Trophoblast cell (in vitro differentiated cells and primary cell): ENCODE results near the gene CBX8.

Experiments
- DNase-seq, 2 donors: peaks; one replicate each; pipeline ENCODE4 v3.0.0-alpha.2; 2016
- H2AFZ ChIP-seq: 2 replicates; pipeline ENCODE4 v1.6.1; 2013; ENCODE audit warnings: low read length, moderate library complexity, mild to moderate bottlenecking; ENCODE audit not compliant: insufficient read depth, poor library complexity
- H2AK5ac ChIP-seq: 2 replicates; pipeline ENCODE4 v1.6.1; 2013; ENCODE audit warnings: mild to moderate bottlenecking, low read length
- H2BK120ac ChIP-seq: 2 replicates; pipeline ENCODE4 v1.6.1; 2013; ENCODE audit warnings: low read length, mild to moderate bottlenecking, moderate library complexity; ENCODE audit not compliant: insufficient read depth, poor library complexity
- H2BK12ac ChIP-seq: 2 replicates; pipeline ENCODE4 v1.6.1; 2013; ENCODE audit warnings: mild to moderate bottlenecking, low read length, moderate library complexity
- H2BK5ac ChIP-seq: 2 replicates; pipeline ENCODE4 v1.6.1; 2013; ENCODE audit warnings: low read length, low read depth, moderate library complexity, mild to moderate bottlenecking; ENCODE audit not compliant: poor library complexity
- H3K14ac ChIP-seq: 2 replicates; pipeline ENCODE4 v1.6.1; 2013; ENCODE audit warnings: mild to moderate bottlenecking, low read length
- H3K18ac ChIP-seq: 2 replicates; pipeline ENCODE4 v1.6.1; 2013; ENCODE audit warnings: mild to moderate bottlenecking, low read length
- H3K23ac ChIP-seq: 2 replicates; pipeline ENCODE4 v1.6.1; 2013; ENCODE audit warnings: low read length
- H3K27ac ChIP-seq: 2 replicates; pipeline ENCODE4 v1.5.1; 2013; ENCODE audit warnings: low read depth, mild to moderate bottlenecking, inconsistent platforms, low read length, moderate library complexity
- H3K27me3 ChIP-seq: 2 replicates; pipeline ENCODE4 v1.6.1; 2013; ENCODE audit warnings: inconsistent platforms, mild to moderate bottlenecking, low read length, moderate library complexity; ENCODE audit not compliant: insufficient read depth
- H3K36me3 ChIP-seq, 2 experiments: 1 replicate in 1 of 2; 2 replicates in 1 of 2; pipeline ENCODE4 v1.6.1; 2013; ENCODE audit warnings: low read length in 2 of 2, mild to moderate bottlenecking in 2 of 2, moderate library complexity in 1 of 2; ENCODE audit not compliant: insufficient read depth in 2 of 2, control insufficient read depth in 1 of 2
- H3K4ac ChIP-seq: 2 replicates; pipeline ENCODE4 v1.6.1; 2013; ENCODE audit warnings: low read depth, mild to moderate bottlenecking, low read length, moderate library complexity
- H3K4me1 ChIP-seq, 2 experiments: 1 replicate in 1 of 2; 2 replicates in 1 of 2; pipeline ENCODE4 v1.6.1; 2013; ENCODE audit warnings: low read length in 2 of 2, mild to moderate bottlenecking in 2 of 2, moderate library complexity in 1 of 2; ENCODE audit not compliant: insufficient read depth in 2 of 2, control insufficient read depth in 1 of 2
- H3K4me2 ChIP-seq: 2 replicates; pipeline ENCODE4 v1.6.1; 2013; ENCODE audit warnings: inconsistent platforms, mild to moderate bottlenecking, low read length, moderate library complexity
- H3K4me3 ChIP-seq: 2 replicates; pipeline ENCODE4 v1.5.1; 2013; ENCODE audit warnings: mild to moderate bottlenecking, low read depth, low read length, inconsistent platforms
- H3K79me1 ChIP-seq: one replicate; pipeline ENCODE4 v1.6.1; 2013; ENCODE audit warnings: low read length
- H3K79me2 ChIP-seq: 2 replicates; pipeline ENCODE4 v1.6.1; 2013; ENCODE audit warnings: low read length, mild to moderate bottlenecking; ENCODE audit not compliant: control insufficient read depth, insufficient read depth, poor library complexity
- H3K9ac ChIP-seq: 2 replicates; pipeline ENCODE4 v1.6.1; 2013; ENCODE audit warnings: mild to moderate bottlenecking, low read length
- H3K9me3 ChIP-seq: 2 replicates; pipeline ENCODE4 v1.6.1; 2013; ENCODE audit warnings: low read depth, mild to moderate bottlenecking, control low read depth, inconsistent platforms, low read length; ENCODE audit not compliant: insufficient read depth
- H4K12ac ChIP-seq: 2 replicates; pipeline ENCODE4 v1.6.1; 2013; ENCODE audit warnings: low read depth, mild to moderate bottlenecking, low read length, moderate library complexity
- H4K8ac ChIP-seq: 2 replicates; pipeline ENCODE4 v1.6.1; 2013; ENCODE audit warnings: low read depth, mild to moderate bottlenecking, low read length, moderate library complexity
- H4K91ac ChIP-seq: one replicate; pipeline ENCODE4 v1.6.1; 2013; ENCODE audit warnings: low read depth, mild to moderate bottlenecking, low read length, moderate library complexity
- WGBS: extraction: QIAGEN DNeasy Blood & Tissue Kit; methylation state at CpG from one replicate; pipeline ENCODE4 v1.1.7; 2013; ENCODE audit warnings: missing lambda C conversion rate; ENCODE audit not compliant: insufficient read length, insufficient coverage; ENCODE audit errors: extremely low coverage; 5-methylcytosine and 5-hydroxymethylcytosine counted together

Gene CBX8

GRCh38 chr17:79835470-79835899 is 38.6 kb upstream of the CBX8 start:
- Histone ChIP-seq H3K27ac (no peak overlapping the region), H4K8ac (no peak overlapping the region), H3K9me3 (peaks cover 15% of the 10 kb centered on the region), H3K36me3 (peaks cover 1 to 7% of the 10 kb centered on the region in 2 experiments), H3K4ac (no peak overlapping the region), H2BK5ac (no peak overlapping the region), H3K4me2 (no peak overlapping the region), H2AFZ (no peak overlapping the region), H2AK5ac (no peak overlapping the region), H3K4me3 (no peak overlapping the region), H2BK120ac (no peak overlapping the region), H3K27me3 (peaks cover 72% of the 10 kb centered on the region), H3K4me1 (peaks cover 46 to 48% of the 10 kb centered on the region in 2 experiments), H3K14ac (no peak overlapping the region), H4K12ac (no peak overlapping the region), H3K9ac (no peak overlapping the region), H2BK12ac (no peak overlapping the region), H3K23ac (no peak overlapping the region), H3K79me2 (peaks cover 2% of the 10 kb centered on the region), H3K18ac (no peak overlapping the region), H3K79me1 (peaks cover 3% of the 10 kb centered on the region), H4K91ac (no peak overlapping the region)
- no peak for DNase-seq
- WGBS, result no CpG with 5 or more reads among the region's 13 CpGs

GRCh38 chr17:79834565-79835469 is 37.9 kb upstream of the CBX8 start:
- Histone ChIP-seq H4K91ac (no peak overlapping the region), H3K4me1 (peaks cover 40 to 41% of the 10 kb centered on the region in 2 experiments), H3K4me3 (no peak overlapping the region), H4K8ac (no peak overlapping the region), H2BK120ac (no peak overlapping the region), H3K27me3 (peaks cover 72% of the 10 kb centered on the region), H4K12ac (no peak overlapping the region), H2AK5ac (no peak overlapping the region), H3K79me1 (peaks cover 3% of the 10 kb centered on the region), H3K23ac (no peak overlapping the region), H3K18ac (no peak overlapping the region), H2BK5ac (no peak overlapping the region), H3K14ac (no peak overlapping the region), H3K27ac (no peak overlapping the region), H3K79me2 (peaks cover 2% of the 10 kb centered on the region), H2BK12ac (no peak overlapping the region), H3K36me3 (peaks cover 1 to 7% of the 10 kb centered on the region in 2 experiments), H3K9me3 (peaks cover 8% of the 10 kb centered on the region), H3K4me2 (no peak overlapping the region), H3K4ac (no peak overlapping the region), H2AFZ (no peak overlapping the region), H3K9ac (no peak overlapping the region)
- no CpG with 5 or more reads among the region's 61 CpGs for WGBS
- DNase-seq, result no peak

GRCh38 chr17:79833744-79834564 is 37.1 kb upstream of the CBX8 start:
- Histone ChIP-seq H2AFZ (no peak overlapping the region), H3K23ac (no peak overlapping the region), H4K8ac (no peak overlapping the region), H3K4me1 (peaks cover 38 to 39% of the 10 kb centered on the region in 2 experiments), H3K27me3 (peaks cover 74% of the 10 kb centered on the region), H3K9me3 (peaks cover 8% of the 10 kb centered on the region), H2BK5ac (no peak overlapping the region), H3K27ac (no peak overlapping the region), H3K4ac (no peak overlapping the region), H3K4me2 (no peak overlapping the region), H4K91ac (no peak overlapping the region), H2AK5ac (no peak overlapping the region), H3K79me1 (no peaks in the 10 kb centered on the region), H3K18ac (no peak overlapping the region), H3K79me2 (no peaks in the 10 kb centered on the region), H3K4me3 (no peak overlapping the region), H3K14ac (no peak overlapping the region), H4K12ac (no peak overlapping the region), H2BK120ac (no peak overlapping the region), H2BK12ac (no peak overlapping the region), H3K9ac (no peak overlapping the region), H3K36me3 (peaks cover 1 to 7% of the 10 kb centered on the region in 2 experiments)
- WGBS, result no CpG with 5 or more reads among the region's 83 CpGs
- no peak for DNase-seq

- no CpG with 5 or more reads among the region's 7 CpGs for WGBS
- H3K9ac ChIP-seq, result no peak overlapping the region
- H2BK12ac ChIP-seq, result no peak overlapping the region
- peaks cover 76% of the 10 kb centered on the region for H3K27me3 ChIP-seq
- H4K8ac ChIP-seq, result no peak overlapping the region
- no peak overlapping the region for H3K4me3 ChIP-seq
- no peak for DNase-seq
- no peak overlapping the region for H2BK120ac ChIP-seq
- no peak overlapping the region for H2BK5ac ChIP-seq
- H3K79me2 ChIP-seq, result no peaks in the 10 kb centered on the region
- peaks cover 1 to 7% of the 10 kb centered on the region in 2 experiments for H3K36me3 ChIP-seq
- no peak overlapping the region for H3K14ac ChIP-seq
- H2AK5ac ChIP-seq, result no peak overlapping the region
- peaks cover 37% of the 10 kb centered on the region in 2 experiments for H3K4me1 ChIP-seq
- no peak overlapping the region for H3K23ac ChIP-seq
- H3K9me3 ChIP-seq, result peaks cover 9% of the 10 kb centered on the region
- H3K4ac ChIP-seq, result no peak overlapping the region
- no peak overlapping the region for H2AFZ ChIP-seq
- no peak overlapping the region for H4K12ac ChIP-seq
- H3K27ac ChIP-seq, result no peak overlapping the region
- H3K4me2 ChIP-seq, result peak overlapping the region; percentile 62
- no peak overlapping the region for H4K91ac ChIP-seq
- no peak overlapping the region for H3K18ac ChIP-seq
- no peaks in the 10 kb centered on the region for H3K79me1 ChIP-seq
Measured at GRCh38 chr17:79833110-79833450, 36.2 kb upstream of the CBX8 start.
